Measurements from ENCODE around the gene LILRB1.
"Not testable (repeated sequence)": the region's sequence is repeated elsewhere in the genome, so short reads cannot be mapped to it uniquely, and the experiment has no call there.

The LILRB1 gene

GRCh38 chr19:54630262-54630661 is at the start of gene LILRB1:
TSS of gene LILRB1 (plus strand) at chr19:54630484. CDS start at chr19:54631074, 590 bp downstream.
- not testable (repeated sequence) for DNase-seq (ENCODE audit: low read depth in 3 of 3)

GRCh38 chr19:54586397-54586796 is 43.9 kb upstream of the LILRB1 start:
- DNase-seq (ENCODE audit: low read depth in 3 of 3): no peak

- DNase-seq (ENCODE audit: low read depth in 3 of 3): no peak
Measured at GRCh38 chr19:54587026-54587425, 43.3 kb upstream of the LILRB1 start.

GRCh38 chr19:54593445-54593844 is 36.8 kb upstream of the LILRB1 start, which contains the start of gene LILRA1:
TSS of gene LILRA1 (plus strand) at chr19:54593632. CDS start at chr19:54594245, 613 bp downstream.
- DNase-seq (ENCODE audit: low read depth in 3 of 3): not testable (repeated sequence)

- not testable (repeated sequence) for DNase-seq (ENCODE audit: low read depth in 3 of 3)
Measured at GRCh38 chr19:54593931-54594626, 36.2 kb upstream of the LILRB1 start.

- no peak for DNase-seq (ENCODE audit: low read depth in 3 of 3)
Measured at GRCh38 chr19:54594737-54595136, 35.5 kb upstream of the LILRB1 start.

GRCh38 chr19:54595680-54596436 is 34.4 kb upstream of the LILRB1 start:
- not testable (repeated sequence) for DNase-seq (ENCODE audit: low read depth in 3 of 3)

- no peak for DNase-seq (ENCODE audit: low read depth in 3 of 3)
Measured at GRCh38 chr19:54600212-54600611, 30.1 kb upstream of the LILRB1 start.

- no peak for DNase-seq (ENCODE audit: low read depth in 3 of 3)
Measured at GRCh38 chr19:54606230-54606629, 24.1 kb upstream of the LILRB1 start.

GRCh38 chr19:54606891-54607784 is 23.1 kb upstream of the LILRB1 start:
- DNase-seq (ENCODE audit: low read depth in 3 of 3): no peak

- DNase-seq (ENCODE audit: low read depth in 3 of 3): no peak
Measured at GRCh38 chr19:54607785-54608150, 22.5 kb upstream of the LILRB1 start.

GRCh38 chr19:54608205-54608604 is 22.1 kb upstream of the LILRB1 start:
- DNase-seq (ENCODE audit: low read depth in 3 of 3): no peak

- no peak for DNase-seq (ENCODE audit: low read depth in 3 of 3)
Measured at GRCh38 chr19:54608792-54609191, 21.5 kb upstream of the LILRB1 start.

GRCh38 chr19:54609356-54609791 is 20.9 kb upstream of the LILRB1 start:
- no peak for DNase-seq (ENCODE audit: low read depth in 3 of 3)

GRCh38 chr19:54612428-54612827 is 17.9 kb upstream of the LILRB1 start:
- DNase-seq (ENCODE audit: low read depth in 3 of 3): no peak

GRCh38 chr19:54614726-54615125 is 15.6 kb upstream of the LILRB1 start:
- no peak for DNase-seq (ENCODE audit: low read depth in 3 of 3)

- no peak for DNase-seq (ENCODE audit: low read depth in 3 of 3)
Measured at GRCh38 chr19:54616057-54616456, 14.2 kb upstream of the LILRB1 start.

- DNase-seq (ENCODE audit: low read depth in 3 of 3): no peak
Measured at GRCh38 chr19:54616821-54617560, 13.3 kb upstream of the LILRB1 start.

GRCh38 chr19:54620464-54620863 is 9.8 kb upstream of the LILRB1 start:
- DNase-seq (ENCODE audit: low read depth in 3 of 3): no peak

GRCh38 chr19:54622431-54622830 is 7.9 kb upstream of the LILRB1 start:
- DNase-seq (ENCODE audit: low read depth in 3 of 3): no peak

- not testable (repeated sequence) for DNase-seq (ENCODE audit: low read depth in 3 of 3)
Measured at GRCh38 chr19:54624234-54624633, 6.0 kb upstream of the LILRB1 start.
